Measurements from ENCODE around the gene ZNF526.

DNA sequence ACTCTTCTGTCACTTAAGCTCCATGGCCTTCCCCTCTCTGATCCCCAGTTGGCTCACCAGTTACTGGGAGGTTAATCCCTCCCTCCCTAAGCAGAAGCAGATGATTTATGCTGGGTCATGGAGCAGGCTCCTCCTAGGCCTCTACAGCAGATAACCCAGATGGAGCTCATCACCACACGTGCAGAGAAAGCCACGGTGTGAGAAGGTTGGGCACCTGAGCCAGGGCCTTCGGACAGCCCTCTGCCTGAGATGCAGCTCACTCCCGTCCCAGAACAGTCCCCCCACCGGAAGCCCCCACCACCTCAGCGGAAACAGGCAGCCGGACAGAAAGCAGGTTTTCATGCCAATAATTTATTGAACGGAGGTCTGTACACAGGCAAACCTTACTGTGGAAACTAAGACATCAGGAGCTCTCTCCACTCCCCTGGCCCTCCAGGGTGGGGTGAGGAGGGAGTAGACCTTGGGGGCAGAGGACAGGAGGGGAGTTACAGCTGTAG lies 9.8 kb downstream of the ZNF526 start:
- TF ChIP-seq ZNF565 (CRISPR knock-in tag; conservative IDR thresholded peaks at IDR 0.05; ENCODE audit: low read depth) (no peak), ZFP3 (CRISPR knock-in tag; IDR thresholded peaks at IDR 0.05) (no peak), PPARA (CRISPR knock-in tag; IDR thresholded peaks at IDR 0.05; ENCODE audit: borderline replicate concordance) (no peak)
- TF ChIP-seq, protein P1, sequence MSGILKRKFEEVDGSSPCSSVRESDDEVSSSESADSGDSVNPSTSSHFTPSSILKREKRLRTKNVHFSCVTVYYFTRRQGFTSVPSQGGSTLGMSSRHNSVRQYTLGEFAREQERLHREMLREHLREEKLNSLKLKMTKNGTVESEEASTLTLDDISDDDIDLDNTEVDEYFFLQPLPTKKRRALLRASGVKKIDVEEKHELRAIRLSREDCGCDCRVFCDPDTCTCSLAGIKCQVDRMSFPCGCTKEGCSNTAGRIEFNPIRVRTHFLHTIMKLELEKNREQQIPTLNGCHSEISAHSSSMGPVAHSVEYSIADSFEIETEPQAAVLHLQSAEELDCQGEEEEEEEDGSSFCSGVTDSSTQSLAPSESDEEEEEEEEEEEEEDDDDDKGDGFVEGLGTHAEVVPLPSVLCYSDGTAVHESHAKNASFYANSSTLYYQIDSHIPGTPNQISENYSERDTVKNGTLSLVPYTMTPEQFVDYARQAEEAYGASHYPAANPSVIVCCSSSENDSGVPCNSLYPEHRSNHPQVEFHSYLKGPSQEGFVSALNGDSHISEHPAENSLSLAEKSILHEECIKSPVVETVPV (CRISPR knock-in tag; IDR thresholded peaks at IDR 0.05), result no peak

All from SK-N-SH treated with all-trans-retinoic acid at 6 μM for 48 hours (cell line).